SK-N-SH (cell line): ENCODE data around the gene EXOC4. TPM values are rescaled to one million over a fixed set of nuclear protein-coding genes. Genes with fewer than 3 reads are reported as not detected.
A peak's percentile ranks its signal among the peaks of the same experiment; 100 is the strongest.

ENCODE experiments used
- CTCF ChIA-PET: fragments of 300-600, 350-600 bp; formaldehyde crosslinking; extraction: SDS; loops from one replicate; lab custom pipeline; 2021; lab: Yijun Ruan, JAX
- POLR2A ChIA-PET: fragments of 350-600 bp; sonication (Branson Sonifier 250); formaldehyde crosslinking; extraction: SDS; loops from one replicate; lab custom pipeline; 2020; ENCODE audit warnings: antibody characterized with exemption, inconsistent platforms; lab: Yijun Ruan, JAX
- DNase-seq: peaks from one replicate; pipeline ENCODE4 v3.0.0; 2012
- H2AFZ ChIP-seq: fragments of 200-600 bp; sonication (generic); 2 replicates; pipeline ENCODE4 v1.8.1; 2016; ENCODE audit warnings: antibody characterized with exemption, mild to moderate bottlenecking, low read depth
- H3F3A ChIP-seq: fragments of 200-600 bp; sonication (generic); replicated peaks from 2 replicates; pipeline ENCODE3; 2016; ENCODE audit warnings: antibody characterized with exemption, mild to moderate bottlenecking; ENCODE audit not compliant: insufficient read depth
- H3K27ac ChIP-seq, 2 experiments: fragments of 200-500 bp in 1 of 2; fragments of 200-600 bp in 1 of 2; sonication (Bioruptor generic) in 1 of 2; sonication (generic), shearing (Covaris generic) in 1 of 2; 2 replicates each; pipeline versions ENCODE4 v1.5.1 to v1.6.1; 2014 to 2016; ENCODE audit warnings: low read depth in 2 of 2, inconsistent platforms in 1 of 2, low read length in 1 of 2, mild to moderate bottlenecking in 1 of 2, mixed read lengths in 1 of 2
- H3K27me3 ChIP-seq: fragments of 200-600 bp; sonication (generic), shearing (Covaris generic); 2 replicates; pipeline ENCODE4 v1.6.1; 2016; ENCODE audit warnings: mixed run types; ENCODE audit not compliant: insufficient read depth
- H3K36me3 ChIP-seq, 2 experiments: fragments of 200-500 bp in 1 of 2; fragments of 200-600 bp in 1 of 2; sonication (Bioruptor generic) in 1 of 2; sonication (generic) in 1 of 2; replicated peaks in 1 of 2; 2 replicates each; pipeline versions ENCODE3 to v1.5.1; 2014 to 2016; ENCODE audit warnings: low read length in 1 of 2, mild to moderate bottlenecking in 1 of 2; ENCODE audit not compliant: insufficient read depth in 2 of 2, control insufficient read depth in 1 of 2
- H3K4me1 ChIP-seq, 2 experiments: fragments of 200-500 bp in 1 of 2; fragments of 200-600 bp in 1 of 2; sonication (Bioruptor generic) in 1 of 2; sonication (generic), shearing (Covaris generic) in 1 of 2; 2 replicates each; pipeline versions ENCODE4 v1.5.1 to v1.6.1; 2014 to 2016; ENCODE audit warnings: low read depth in 1 of 2, low read length in 1 of 2, mixed run types in 1 of 2; ENCODE audit not compliant: insufficient read depth in 2 of 2, control insufficient read depth in 1 of 2
- H3K4me2 ChIP-seq: fragments of 200-600 bp; sonication (generic), shearing (Covaris generic); 2 replicates; pipeline ENCODE4 v1.6.1; 2017; ENCODE audit warnings: mixed run types
- H3K4me3 ChIP-seq, 2 experiments: fragments of 200-500 bp in 1 of 2; fragments of 200-600 bp in 1 of 2; sonication (Bioruptor generic) in 1 of 2; sonication (generic), shearing (Covaris generic) in 1 of 2; 2 replicates each; pipeline versions ENCODE4 v1.5.1 to v1.8.1; 2014 to 2016; ENCODE audit warnings: low read depth in 2 of 2, inconsistent platforms in 1 of 2, low read length in 1 of 2, mild to moderate bottlenecking in 1 of 2, mixed read lengths in 1 of 2, moderate library complexity in 1 of 2
- H3K79me2 ChIP-seq: fragments of 200-600 bp; sonication (generic); 2 replicates; pipeline ENCODE4 v1.8.1; 2017; ENCODE audit warnings: mild to moderate bottlenecking; ENCODE audit not compliant: insufficient read depth
- H3K9ac ChIP-seq: fragments of 200-600 bp; sonication (generic); 2 replicates; pipeline ENCODE4 v1.6.1; 2017; ENCODE audit warnings: mixed run types
- H3K9me2 ChIP-seq: fragments of 200-600 bp; sonication (generic); 2 replicates; pipeline ENCODE4 v1.6.1; 2017; ENCODE audit warnings: mixed run types
- H3K9me3 ChIP-seq: fragments of 200-600 bp; sonication (generic); 2 replicates; pipeline ENCODE4 v1.6.1; 2017; ENCODE audit warnings: mixed run types, mild to moderate bottlenecking, moderate library complexity
- H4K20me1 ChIP-seq: fragments of 200-600 bp; sonication (generic); 2 replicates; pipeline ENCODE4 v1.6.1; 2017; ENCODE audit warnings: mild to moderate bottlenecking, mixed run types; ENCODE audit not compliant: insufficient read depth
- CTCF ChIP-seq: fragments of 200-600 bp; sonication (generic); IDR thresholded peaks from 2 replicates; pipeline ENCODE4 v1.6.1; 2017; ENCODE audit warnings: antibody characterized with exemption, mild to moderate bottlenecking, moderate library complexity
- EP300 ChIP-seq, 2 experiments: IDR thresholded peaks; 2 replicates each; pipeline versions ENCODE4 v1.4.0 to v1.6.1; 2012; ENCODE audit warnings: borderline replicate concordance in 1 of 2, low read depth in 1 of 2, low read length in 1 of 2
- FOXM1 ChIP-seq: IDR thresholded peaks from 2 replicates; pipeline ENCODE4 v1.4.0; 2012; ENCODE audit warnings: low read depth, mild to moderate bottlenecking
- JUND ChIP-seq: IDR thresholded peaks from 2 replicates; pipeline ENCODE4 v1.4.0; 2012
- MXI1 ChIP-seq: IDR thresholded peaks from 2 replicates; pipeline ENCODE4 v1.6.1; 2012; ENCODE audit warnings: mild to moderate bottlenecking, low read depth, low read length, improper control_type of control experiment
- NFIC ChIP-seq: IDR thresholded peaks from 2 replicates; pipeline ENCODE4 v1.4.0; 2012; ENCODE audit warnings: borderline replicate concordance
- NRF1 ChIP-seq: IDR thresholded peaks from 2 replicates; pipeline ENCODE4 v1.6.1; 2012; ENCODE audit warnings: low read depth, mild to moderate bottlenecking, low read length
- PBX3 ChIP-seq: IDR thresholded peaks from 2 replicates; pipeline ENCODE4; 2012
- RXRA ChIP-seq: IDR thresholded peaks from 2 replicates; pipeline ENCODE4 v1.4.0; 2012; ENCODE audit warnings: low read depth, mild to moderate bottlenecking, borderline replicate concordance
- TCF12 ChIP-seq: IDR thresholded peaks from 2 replicates; pipeline ENCODE4 v1.4.0; 2012
- WGBS: methylation state at CpG from one replicate; pipeline ENCODE4 v1.1.6; 2017; ENCODE audit warnings: low lambda C conversion rate; 5-methylcytosine and 5-hydroxymethylcytosine counted together
- polyA plus RNA-seq, 3 experiments: library from polyadenylated mRNA; depleted of rRNA; stranded (reverse); fragments of >200 nt; gene quantifications; 2 replicates each; pipeline ENCODE4 v1.2.3, GENCODE V29; 2012
- TF ChIP-seq, protein P1 (sequence below): fragments of 150-350 bp; IDR thresholded peaks from 2 replicates; pipeline ENCODE4 v1.6.1; 2017; ENCODE audit warnings: antibody characterized with exemption, low read length, low read depth, borderline replicate concordance
- TF ChIP-seq, protein P2 (sequence below): fragments of 150-350 bp; IDR thresholded peaks from 2 replicates; pipeline ENCODE4 v1.6.1; 2016; ENCODE audit warnings: mild to moderate bottlenecking, low read depth, low read length

EXOC4 gene
- polyA plus RNA-seq, 1 of the 3 experiments (the other 2 are of a cell fraction) = 37.3 TPM

- Histone ChIP-seq H2AFZ (no peak overlapping the region), H3K27me3 (no peaks in the 10 kb centered on the region), H3K27ac (peak overlapping the region; percentile 76 to 92), H4K20me1 (no peaks in the 10 kb centered on the region), H3K4me1 (peaks cover 22 to 30% of the 10 kb centered on the region in 2 experiments; a peak in 3 of 4 replicates), H3F3A (peaks cover 19% of the 10 kb centered on the region), H3K9me2 (no peaks in the 10 kb centered on the region), H3K79me2 (peaks cover 35% of the 10 kb centered on the region), H3K36me3 (peaks cover 0 to 3% of the 10 kb centered on the region in 2 experiments), H3K9me3 (no peaks in the 10 kb centered on the region), H3K4me3 (no peak overlapping the region), H3K9ac (peak overlapping the region; percentile 33; the same call in 1 of the 2 replicates), H3K4me2 (peak overlapping the region; percentile 28)
- WGBS = 39% methylated on average over 3 of the region's 3 CpGs
- TF ChIP-seq, protein P1, sequence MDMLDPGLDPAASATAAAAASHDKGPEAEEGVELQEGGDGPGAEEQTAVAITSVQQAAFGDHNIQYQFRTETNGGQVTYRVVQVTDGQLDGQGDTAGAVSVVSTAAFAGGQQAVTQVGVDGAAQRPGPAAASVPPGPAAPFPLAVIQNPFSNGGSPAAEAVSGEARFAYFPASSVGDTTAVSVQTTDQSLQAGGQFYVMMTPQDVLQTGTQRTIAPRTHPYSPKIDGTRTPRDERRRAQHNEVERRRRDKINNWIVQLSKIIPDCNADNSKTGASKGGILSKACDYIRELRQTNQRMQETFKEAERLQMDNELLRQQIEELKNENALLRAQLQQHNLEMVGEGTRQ = no peak
- TF ChIP-seq EP300 (IDR thresholded peaks at IDR 0.05; ENCODE audit: borderline replicate concordance in 1 of 2, low read depth in 1 of 2, low read length in 1 of 2) = peak in 1 of 2 experiments; percentile 6; a peak in 1 of 4 replicates
- 0 out of 2 replicates have a peak, but pooled peaks have one; percentile 19 for TF ChIP-seq CTCF
- TF ChIP-seq RXRA = peak; percentile 40; the same call in 1 of the 2 replicates
- TF ChIP-seq, protein P2, sequence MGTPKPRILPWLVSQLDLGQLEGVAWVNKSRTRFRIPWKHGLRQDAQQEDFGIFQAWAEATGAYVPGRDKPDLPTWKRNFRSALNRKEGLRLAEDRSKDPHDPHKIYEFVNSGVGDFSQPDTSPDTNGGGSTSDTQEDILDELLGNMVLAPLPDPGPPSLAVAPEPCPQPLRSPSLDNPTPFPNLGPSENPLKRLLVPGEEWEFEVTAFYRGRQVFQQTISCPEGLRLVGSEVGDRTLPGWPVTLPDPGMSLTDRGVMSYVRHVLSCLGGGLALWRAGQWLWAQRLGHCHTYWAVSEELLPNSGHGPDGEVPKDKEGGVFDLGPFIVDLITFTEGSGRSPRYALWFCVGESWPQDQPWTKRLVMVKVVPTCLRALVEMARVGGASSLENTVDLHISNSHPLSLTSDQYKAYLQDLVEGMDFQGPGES = no peak
- TF ChIP-seq PBX3 = peak; percentile 54; the same call in 1 of the 2 replicates
- peak; percentile 66 for TF ChIP-seq NFIC
- no peak for TF ChIP-seq FOXM1
- 0 out of 2 replicates have a peak, but pooled peaks have one; percentile 19 for TF ChIP-seq JUND
- no peak for TF ChIP-seq TCF12
- ChIA-PET POLR2A (no interaction called here), CTCF (interaction anchor here (0.7 to 3.3 kb wide), 5 partner anchors 131 to 1118 kb away, joined by 3 to 25 read pairs (median 4); no protein-coding TSS in a partner anchor)
- no peak for DNase-seq
These were observed 183.1 kb downstream of the EXOC4 start for GRCh38 chr7:133436014-133436428.

DNA sequence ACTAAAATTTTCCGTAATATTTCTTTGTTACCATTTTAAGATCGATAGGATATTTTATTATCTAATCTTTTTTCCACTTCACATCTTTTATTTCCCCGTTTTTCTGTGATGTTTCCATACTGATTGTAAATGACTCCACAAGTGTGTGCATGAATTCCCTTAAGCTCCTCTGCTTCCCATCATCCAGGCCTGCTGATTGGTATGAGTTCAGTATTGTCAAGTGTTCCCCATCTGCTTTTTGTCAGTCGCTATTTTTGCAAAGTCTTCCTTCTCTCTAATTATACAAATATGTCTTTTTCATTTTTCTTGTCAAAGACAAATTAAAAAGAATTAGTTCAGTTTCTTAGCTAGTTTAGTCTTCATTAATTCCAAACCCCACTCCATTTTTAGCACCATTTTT is 184.7 kb downstream of the EXOC4 start:
- no peaks in the 10 kb centered on the region for H3K27me3 ChIP-seq
- peak in 1 of 2 experiments; percentile 61; a peak in 2 of 4 replicates for TF ChIP-seq EP300 (IDR thresholded peaks at IDR 0.05; ENCODE audit: borderline replicate concordance in 1 of 2, low read depth in 1 of 2, low read length in 1 of 2)
- no peak for TF ChIP-seq CTCF
- peak; percentile 72 for TF ChIP-seq TCF12
- no peak for TF ChIP-seq MXI1
- no peak for TF ChIP-seq NRF1
- TF ChIP-seq PBX3 = 0 out of 2 replicates have a peak, but pooled peaks have one; percentile 38
- TF ChIP-seq, protein P2 = no peak
- H3K4me3 ChIP-seq = no peak overlapping the region
- H3K4me2 ChIP-seq = no peak overlapping the region
- POLR2A ChIA-PET = interaction anchor here (0.6 kb wide), 1 partner anchor 880 kb away, joined by 3 read pairs; no protein-coding TSS in a partner anchor
- H2AFZ ChIP-seq = no peak overlapping the region
- H3K79me2 ChIP-seq = peaks cover 40% of the 10 kb centered on the region
- H3K9me2 ChIP-seq = no peaks in the 10 kb centered on the region
- peaks cover 0 to 3% of the 10 kb centered on the region in 2 experiments for H3K36me3 ChIP-seq
- H3F3A ChIP-seq = peaks cover 19% of the 10 kb centered on the region
- H3K4me1 ChIP-seq = peaks cover 22 to 30% of the 10 kb centered on the region in 2 experiments; a peak in 3 of 4 replicates
- H3K9me3 ChIP-seq = no peaks in the 10 kb centered on the region
- CTCF ChIA-PET = interaction anchor here (0.9 to 2.1 kb wide), 7 partner anchors 10 to 1045 kb away, joined by 3 to 9 read pairs (median 4); no protein-coding TSS in a partner anchor
- H3K9ac ChIP-seq = no peak overlapping the region
- no peaks in the 10 kb centered on the region for H4K20me1 ChIP-seq
- DNase-seq = no peak
- peak overlapping the region in 1 of 2 experiments; percentile 92; a peak in 1 of 4 replicates for H3K27ac ChIP-seq
- WGBS = 85% methylated on average over 4 of the region's 4 CpGs
